CD4-positive, alpha-beta T cell treated with Interferon gamma for 1 hour (primary cell): ENCODE results near the gene SPATA2L.
A peak's percentile ranks its signal among the peaks of the same experiment; 100 is the strongest.

Source experiments
- DNase-seq: peaks from one replicate; pipeline ENCODE4 v3.0.0-alpha.2; 2020

Gene SPATA2L

GRCh38 chr16:89701425-89702406 lies at the start of gene SPATA2L:
Gene SPATA2L, minus strand, starts transcription at chr16:89701705. Its CDS starts 473 bp downstream, at chr16:89701232.
- DNase-seq, result peak; percentile 97

GRCh38 chr16:89749637-89750036 lies 48.1 kb upstream of the SPATA2L start:
- peak; percentile 40 for DNase-seq

- DNase-seq, result no peak
Observed at GRCh38 chr16:89748921-89749320, 47.4 kb upstream of the SPATA2L start.

- no peak for DNase-seq
Observed at GRCh38 chr16:89748076-89748475, 46.6 kb upstream of the SPATA2L start.

GRCh38 chr16:89746043-89746442 lies 44.5 kb upstream of the SPATA2L start:
- no peak for DNase-seq

- DNase-seq, result no peak
Observed at GRCh38 chr16:89744813-89745212, 43.3 kb upstream of the SPATA2L start.

- DNase-seq, result no peak
Observed at GRCh38 chr16:89742948-89743347, 41.4 kb upstream of the SPATA2L start.

- DNase-seq, result no peak
Observed at GRCh38 chr16:89741342-89742014, 40.0 kb upstream of the SPATA2L start.

- DNase-seq, result no peak
Observed at GRCh38 chr16:89739383-89739782, 37.9 kb upstream of the SPATA2L start.

GRCh38 chr16:89738538-89739317 lies 37.2 kb upstream of the SPATA2L start:
- DNase-seq, result no peak

- no peak for DNase-seq
Observed at GRCh38 chr16:89738072-89738377, 36.5 kb upstream of the SPATA2L start.

GRCh38 chr16:89737341-89738071 lies 36.0 kb upstream of the SPATA2L start:
- DNase-seq, result peak; percentile 41

- DNase-seq, result no peak
Observed at GRCh38 chr16:89736554-89736953, 35.0 kb upstream of the SPATA2L start.

- no peak for DNase-seq
Observed at GRCh38 chr16:89733792-89734191, 32.3 kb upstream of the SPATA2L start.

GRCh38 chr16:89733322-89733721 lies 31.8 kb upstream of the SPATA2L start:
- DNase-seq, result no peak

GRCh38 chr16:89732918-89733242 lies 31.4 kb upstream of the SPATA2L start:
- no peak for DNase-seq

GRCh38 chr16:89732142-89732917 lies 30.8 kb upstream of the SPATA2L start:
- DNase-seq, result no peak

GRCh38 chr16:89730610-89731234 lies 29.2 kb upstream of the SPATA2L start:
- no peak for DNase-seq

- DNase-seq, result no peak
Observed at GRCh38 chr16:89729863-89730593, 28.5 kb upstream of the SPATA2L start.

GRCh38 chr16:89729293-89729692 lies 27.8 kb upstream of the SPATA2L start:
- no peak for DNase-seq
